GM12891 (cell line): Measurements from ENCODE around the gene NT5C3B.

Experiments
- POLR2A ChIP-seq: IDR thresholded peaks from 2 replicates; pipeline ENCODE4 v1.6.1; 2011; ENCODE audit warnings: low read depth, low read length, control low read depth
- POLR2AphosphoS5 ChIP-seq: IDR thresholded peaks from 2 replicates; pipeline ENCODE4 v1.6.1; 2011; ENCODE audit warnings: low read depth, low read length, control low read depth
- TAF1 ChIP-seq: IDR thresholded peaks from 2 replicates; pipeline ENCODE4 v1.6.1; 2011; ENCODE audit warnings: low read depth, low read length, control low read depth

GRCh38 chr17:41844971-41845370 lies 8.9 kb upstream of the NT5C3B start:
- no peak for TF ChIP-seq TAF1
- TF ChIP-seq POLR2AphosphoS5: no peak
- no peak for TF ChIP-seq POLR2A
